ENCODE results near the gene PLAAT1.

PLAAT1 gene

DNA sequence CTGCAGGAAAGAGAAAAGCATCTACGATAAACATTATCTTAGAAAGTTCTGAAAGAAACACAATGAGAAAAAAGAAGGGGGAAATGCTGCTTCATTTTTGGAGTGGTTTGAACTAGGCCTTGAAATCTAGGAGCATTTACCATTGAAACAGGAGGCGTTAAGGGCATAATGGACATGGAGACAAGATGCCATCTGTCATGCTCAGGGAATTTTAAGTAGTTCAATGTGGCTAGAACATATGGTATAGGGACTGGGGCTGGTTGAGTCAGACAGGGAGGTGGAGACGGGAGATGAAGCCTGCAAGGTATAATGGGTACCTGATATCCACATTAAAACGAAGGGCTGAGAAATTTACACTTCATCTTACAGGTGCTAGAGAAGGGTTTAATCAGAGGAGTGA lies 10.4 kb upstream of the PLAAT1 start:
- TF ChIP-seq, protein P1, sequence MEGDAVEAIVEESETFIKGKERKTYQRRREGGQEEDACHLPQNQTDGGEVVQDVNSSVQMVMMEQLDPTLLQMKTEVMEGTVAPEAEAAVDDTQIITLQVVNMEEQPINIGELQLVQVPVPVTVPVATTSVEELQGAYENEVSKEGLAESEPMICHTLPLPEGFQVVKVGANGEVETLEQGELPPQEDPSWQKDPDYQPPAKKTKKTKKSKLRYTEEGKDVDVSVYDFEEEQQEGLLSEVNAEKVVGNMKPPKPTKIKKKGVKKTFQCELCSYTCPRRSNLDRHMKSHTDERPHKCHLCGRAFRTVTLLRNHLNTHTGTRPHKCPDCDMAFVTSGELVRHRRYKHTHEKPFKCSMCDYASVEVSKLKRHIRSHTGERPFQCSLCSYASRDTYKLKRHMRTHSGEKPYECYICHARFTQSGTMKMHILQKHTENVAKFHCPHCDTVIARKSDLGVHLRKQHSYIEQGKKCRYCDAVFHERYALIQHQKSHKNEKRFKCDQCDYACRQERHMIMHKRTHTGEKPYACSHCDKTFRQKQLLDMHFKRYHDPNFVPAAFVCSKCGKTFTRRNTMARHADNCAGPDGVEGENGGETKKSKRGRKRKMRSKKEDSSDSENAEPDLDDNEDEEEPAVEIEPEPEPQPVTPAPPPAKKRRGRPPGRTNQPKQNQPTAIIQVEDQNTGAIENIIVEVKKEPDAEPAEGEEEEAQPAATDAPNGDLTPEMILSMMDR (IDR thresholded peaks at IDR 0.05; ENCODE audit: low read depth, low read length) = no peak
- no peak for DNase-seq (ENCODE audit: low read depth in 2 of 2)
- H3K4me3 ChIP-seq (replicated peaks in 1 of 2; ENCODE audit: low read depth in 2 of 2, low read length in 2 of 2) = no peak overlapping the region

DNA sequence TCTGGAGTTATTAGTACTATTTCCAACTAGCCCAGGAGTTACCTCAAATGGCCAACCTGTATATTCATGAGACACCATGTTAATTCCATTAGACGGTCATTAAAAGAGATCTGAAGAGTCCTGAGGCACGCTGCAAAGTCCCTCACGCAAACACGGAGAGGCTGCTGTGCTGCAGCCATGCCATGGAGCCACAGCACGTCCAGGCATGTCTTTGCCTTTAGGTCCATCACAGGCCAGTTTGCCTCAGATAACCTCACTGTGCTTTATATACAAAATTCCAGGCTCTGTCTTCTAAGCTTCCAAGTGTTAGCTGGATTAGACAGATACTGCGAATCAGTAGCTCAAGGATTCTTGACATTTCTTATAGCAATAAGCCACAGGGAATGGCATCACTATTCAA lies 9.8 kb upstream of the PLAAT1 start:
- H3K4me3 ChIP-seq (replicated peaks in 1 of 2; ENCODE audit: low read depth in 2 of 2, low read length in 2 of 2) = no peak overlapping the region
- DNase-seq (ENCODE audit: low read depth in 2 of 2) = no peak
- TF ChIP-seq, protein P1 (IDR thresholded peaks at IDR 0.05; ENCODE audit: low read depth, low read length) = no peak

DNA sequence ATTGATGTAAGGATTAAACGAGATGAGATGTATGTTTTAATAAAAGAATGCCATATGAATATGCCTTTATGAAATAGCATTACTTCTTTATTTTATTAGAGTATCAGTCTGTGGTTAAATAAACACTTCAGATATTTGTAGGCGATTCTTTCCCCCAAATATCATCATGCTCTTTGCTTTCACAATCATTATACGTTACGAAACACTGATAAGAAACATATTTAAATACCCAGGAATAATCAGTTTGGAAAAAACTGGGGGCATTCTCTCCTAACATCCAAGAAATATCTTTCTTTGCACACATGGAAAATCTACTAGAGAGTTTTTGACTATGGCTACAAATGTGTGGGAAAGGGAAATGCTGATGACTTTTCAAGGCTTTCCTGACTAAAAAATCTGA lies 4.4 kb upstream of the PLAAT1 start:
- H3K4me3 ChIP-seq (replicated peaks in 1 of 2; ENCODE audit: low read depth in 2 of 2, low read length in 2 of 2) = no peak overlapping the region
- DNase-seq (ENCODE audit: low read depth in 2 of 2) = no peak
- TF ChIP-seq, protein P1 (IDR thresholded peaks at IDR 0.05; ENCODE audit: low read depth, low read length) = no peak

DNA sequence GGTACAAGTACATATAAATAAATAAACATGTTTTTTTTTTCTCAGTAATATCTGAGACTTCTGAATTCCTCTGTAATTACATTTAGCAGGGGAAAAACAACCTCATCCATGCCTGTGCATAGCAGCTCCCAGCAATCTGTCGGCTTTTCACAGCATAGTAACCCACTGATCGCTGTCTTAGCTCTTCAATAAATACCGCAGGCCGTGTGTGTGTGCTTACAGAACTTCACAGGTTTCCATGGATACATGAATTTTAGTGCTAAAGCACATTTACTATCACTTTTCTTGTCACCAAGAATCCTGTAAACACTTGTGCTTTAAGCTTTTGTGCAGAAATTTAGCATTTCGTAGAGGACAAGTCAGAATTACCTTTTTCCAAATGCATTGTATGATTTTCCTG lies 4.0 kb upstream of the PLAAT1 start:
- no peak overlapping the region for H3K4me3 ChIP-seq (replicated peaks in 1 of 2; ENCODE audit: low read depth in 2 of 2, low read length in 2 of 2)
- DNase-seq (ENCODE audit: low read depth in 2 of 2) = no peak
- TF ChIP-seq, protein P1 (IDR thresholded peaks at IDR 0.05; ENCODE audit: low read depth, low read length) = no peak

DNA sequence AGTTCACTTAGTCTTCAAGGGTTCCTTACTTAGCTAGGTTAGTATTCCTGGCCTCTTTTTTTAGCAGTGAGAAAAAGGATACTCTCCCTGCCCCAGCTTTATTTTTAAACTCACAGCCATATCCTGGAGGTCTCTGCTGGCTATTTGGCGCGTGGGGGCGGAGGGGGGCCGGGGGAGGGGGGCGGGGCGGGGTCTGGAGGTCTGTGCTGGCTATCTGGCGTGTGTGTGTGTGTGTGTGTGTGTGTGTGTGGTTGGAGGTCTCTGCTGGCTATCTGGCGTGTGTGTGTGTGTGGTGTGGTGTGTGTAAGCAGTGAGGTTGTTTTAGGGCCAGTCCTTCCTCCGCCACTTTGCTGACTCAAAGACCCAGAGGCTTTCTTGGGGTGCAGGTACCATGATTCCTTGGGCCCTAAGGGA lies 579 bp upstream of the PLAAT1 start:
- TF ChIP-seq, protein P1 (IDR thresholded peaks at IDR 0.05; ENCODE audit: low read depth, low read length) = no peak
- peak overlapping the region; percentile 33 to 36 for H3K4me3 ChIP-seq (replicated peaks in 1 of 2; ENCODE audit: low read depth in 2 of 2, low read length in 2 of 2)
- no peak for DNase-seq (ENCODE audit: low read depth in 2 of 2)

DNA sequence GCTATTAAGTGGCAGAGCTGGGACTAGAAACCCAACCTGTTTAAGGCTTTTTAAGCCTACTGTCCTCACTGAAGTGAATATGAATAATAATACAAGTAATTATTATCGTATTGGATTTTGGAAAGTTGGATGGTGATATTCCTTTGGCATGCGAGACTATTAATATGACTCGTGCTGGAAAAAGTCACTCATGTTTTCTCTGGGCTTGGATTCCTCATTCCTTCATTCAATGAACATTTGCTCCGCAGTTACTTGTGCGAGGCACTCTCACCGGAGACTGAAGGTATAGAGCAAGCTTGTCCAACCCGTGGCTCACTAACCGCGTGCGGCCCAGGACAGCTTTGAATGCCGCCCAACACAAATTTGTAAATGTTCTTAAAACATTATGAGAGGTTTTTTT lies 694 bp downstream of the PLAAT1 start:
- DNase-seq (ENCODE audit: low read depth in 2 of 2) = peak in 1 of 2 donors; percentile 1
- TF ChIP-seq, protein P1 (IDR thresholded peaks at IDR 0.05; ENCODE audit: low read depth, low read length) = no peak
- H3K4me3 ChIP-seq (replicated peaks in 1 of 2; ENCODE audit: low read depth in 2 of 2, low read length in 2 of 2) = no peak overlapping the region

DNA sequence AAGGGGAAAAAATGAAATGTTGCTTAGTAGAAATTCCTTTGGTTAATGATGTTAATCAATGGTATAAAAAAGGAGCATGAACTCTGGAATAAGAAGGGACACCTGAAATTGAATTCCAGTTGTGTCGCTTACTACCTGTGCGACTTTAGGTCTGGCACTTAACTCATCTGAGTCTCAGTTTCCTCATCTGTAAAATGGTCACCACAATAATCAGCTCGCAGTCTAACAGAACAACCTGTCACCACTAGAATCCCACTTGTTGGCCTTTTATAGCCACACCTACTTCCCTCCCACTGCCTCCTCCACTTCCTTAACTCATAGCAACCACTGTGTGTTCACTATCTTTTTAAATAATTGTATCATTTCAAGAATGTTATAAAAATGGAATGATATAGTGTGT lies 2.5 kb downstream of the PLAAT1 start:
- no peak overlapping the region for H3K4me3 ChIP-seq (replicated peaks in 1 of 2; ENCODE audit: low read depth in 2 of 2, low read length in 2 of 2)
- no peak for DNase-seq (ENCODE audit: low read depth in 2 of 2)
- TF ChIP-seq, protein P1 (IDR thresholded peaks at IDR 0.05; ENCODE audit: low read depth, low read length) = no peak
